Measurements from ENCODE around the gene EVI5. TPM values are rescaled to one million over a fixed set of nuclear protein-coding genes. Genes with fewer than 3 reads are reported as not detected.
A peak's percentile ranks its signal among the peaks of the same experiment; 100 is the strongest.

Gene EVI5
- total and polyA plus RNA-seq, 12 donors = 4.6 to 46.2 (median 24.6) TPM

DNA sequence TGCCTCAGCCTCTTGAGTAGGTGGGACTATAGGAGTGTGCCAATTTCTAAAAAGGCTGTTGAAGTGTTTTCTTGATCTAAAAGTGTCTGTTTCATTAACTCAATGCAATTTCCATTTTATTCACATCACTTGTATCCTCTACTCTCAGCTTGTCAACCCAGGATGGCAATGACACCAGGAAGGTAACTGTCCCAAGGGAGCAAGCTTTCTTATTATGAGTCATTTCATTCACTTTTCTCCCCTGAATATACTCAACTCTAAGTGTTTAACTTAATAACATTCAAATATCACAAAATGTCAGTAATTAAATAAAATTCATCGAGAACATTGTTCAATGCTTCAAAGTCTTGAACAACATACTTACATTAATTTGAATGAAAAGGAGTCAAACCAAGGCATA, 275.3 kb downstream of the EVI5 start:
- H3K4me3 ChIP-seq = no peak overlapping the region
- WGBS, 2 donors = 95 to 99% methylated on average over 1 of the region's 1 CpG
- H3K36me3 ChIP-seq = peaks cover 0 to 33% (median 0%) of the 10 kb centered on the region in 9 donors
- no peak overlapping the region for H3K27ac ChIP-seq
- no peak for DNase-seq
- H3K4me1 ChIP-seq = no peaks in the 10 kb centered on the region
- no peaks in the 10 kb centered on the region for H3K27me3 ChIP-seq
- no peak for ATAC-seq
- peaks cover 0 to 3% (median 0%) of the 10 kb centered on the region in 11 donors for H3K9me3 ChIP-seq
- intact Hi-C loops (cut with DNase I) = no loop called here
- TF ChIP-seq, protein P1, sequence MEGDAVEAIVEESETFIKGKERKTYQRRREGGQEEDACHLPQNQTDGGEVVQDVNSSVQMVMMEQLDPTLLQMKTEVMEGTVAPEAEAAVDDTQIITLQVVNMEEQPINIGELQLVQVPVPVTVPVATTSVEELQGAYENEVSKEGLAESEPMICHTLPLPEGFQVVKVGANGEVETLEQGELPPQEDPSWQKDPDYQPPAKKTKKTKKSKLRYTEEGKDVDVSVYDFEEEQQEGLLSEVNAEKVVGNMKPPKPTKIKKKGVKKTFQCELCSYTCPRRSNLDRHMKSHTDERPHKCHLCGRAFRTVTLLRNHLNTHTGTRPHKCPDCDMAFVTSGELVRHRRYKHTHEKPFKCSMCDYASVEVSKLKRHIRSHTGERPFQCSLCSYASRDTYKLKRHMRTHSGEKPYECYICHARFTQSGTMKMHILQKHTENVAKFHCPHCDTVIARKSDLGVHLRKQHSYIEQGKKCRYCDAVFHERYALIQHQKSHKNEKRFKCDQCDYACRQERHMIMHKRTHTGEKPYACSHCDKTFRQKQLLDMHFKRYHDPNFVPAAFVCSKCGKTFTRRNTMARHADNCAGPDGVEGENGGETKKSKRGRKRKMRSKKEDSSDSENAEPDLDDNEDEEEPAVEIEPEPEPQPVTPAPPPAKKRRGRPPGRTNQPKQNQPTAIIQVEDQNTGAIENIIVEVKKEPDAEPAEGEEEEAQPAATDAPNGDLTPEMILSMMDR (IDR thresholded peaks at IDR 0.05) = no peak

DNA sequence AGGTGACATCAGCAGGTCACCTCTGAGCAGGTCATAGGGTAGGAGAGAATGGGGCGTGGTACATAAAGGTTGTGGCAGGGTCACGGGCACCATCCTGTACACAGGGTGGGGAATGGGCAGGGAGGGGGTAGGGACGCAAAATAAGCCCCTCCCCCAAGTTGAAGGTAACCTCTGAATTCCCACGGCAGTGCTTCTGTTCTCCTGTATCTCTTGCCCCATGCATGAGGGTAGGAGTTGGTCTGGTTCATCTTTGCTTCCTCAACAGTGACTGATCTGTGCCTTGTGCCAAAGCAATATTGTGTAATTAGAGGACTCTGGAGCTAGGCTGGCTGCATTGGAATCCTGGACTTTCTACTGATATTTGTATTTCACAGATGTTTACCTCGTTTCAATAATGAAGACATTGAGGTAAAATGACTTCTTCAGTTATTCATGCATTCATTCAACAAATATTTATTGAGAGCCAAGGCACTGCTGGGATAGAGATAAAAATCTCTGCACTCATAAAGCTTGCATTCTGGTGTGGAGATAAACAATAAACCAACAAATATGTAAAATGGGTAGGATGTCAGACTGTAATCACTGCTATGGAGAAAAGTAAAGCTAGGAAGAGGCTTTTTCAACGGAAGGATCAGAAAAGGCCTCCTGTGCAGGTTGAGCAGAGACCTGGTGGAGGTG, 279.8 kb downstream of the EVI5 start:
- H3K36me3 ChIP-seq = peaks cover 0 to 4% (median 0%) of the 10 kb centered on the region in 9 donors
- H3K27me3 ChIP-seq = no peaks in the 10 kb centered on the region
- 79% methylated on average over 6 of the region's 6 CpGs for WGBS, 2 donors
- peaks cover 0 to 3% (median 0%) of the 10 kb centered on the region in 9 donors for H3K4me1 ChIP-seq
- H3K27ac ChIP-seq = no peak overlapping the region
- peaks cover 0 to 3% (median 0%) of the 10 kb centered on the region in 11 donors for H3K9me3 ChIP-seq
- no peak overlapping the region for H3K4me3 ChIP-seq
- ATAC-seq = peak in 1 of 8 donors; percentile 44
- intact Hi-C loops (cut with DNase I) = no loop called here
- TF ChIP-seq, protein P1 (IDR thresholded peaks at IDR 0.05) = no peak
- DNase-seq = no peak

DNA sequence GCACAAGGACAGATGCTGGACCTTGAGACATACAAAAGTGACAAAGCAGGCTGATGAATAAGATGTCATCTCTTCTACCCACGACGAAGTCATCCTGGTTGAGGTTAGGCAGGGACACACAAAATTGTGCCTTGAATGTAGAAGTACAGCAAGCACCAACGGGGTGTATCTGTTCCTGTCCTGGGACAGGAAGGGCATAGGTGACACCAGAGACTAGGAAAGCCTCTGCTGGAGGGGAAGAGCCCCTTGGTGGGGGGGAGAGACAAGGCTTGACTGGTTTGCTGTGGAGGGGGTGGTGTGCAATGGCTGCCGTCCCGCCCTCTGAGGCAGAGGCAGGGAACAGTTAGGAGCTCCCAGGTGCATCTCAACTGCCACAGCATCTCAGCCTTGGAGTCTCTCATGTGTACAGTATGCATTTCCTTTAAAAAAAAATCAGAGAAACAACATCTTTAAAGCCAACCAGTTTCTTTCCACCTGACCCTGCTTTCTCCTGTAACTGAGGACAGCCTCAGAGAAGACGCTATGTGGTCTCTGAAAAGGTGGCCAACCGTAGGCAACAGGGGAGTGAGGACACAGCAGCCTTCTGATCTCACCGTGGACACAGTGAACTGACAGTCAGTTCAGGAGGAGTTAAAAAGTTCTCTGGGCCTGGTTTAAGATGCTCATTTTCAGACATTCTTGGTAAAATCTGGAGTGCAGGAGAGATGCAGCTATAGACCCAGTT, 280.5 kb downstream of the EVI5 start:
- TF ChIP-seq, protein P1 (IDR thresholded peaks at IDR 0.05) = no peak
- DNase-seq = no peak
- no peaks in the 10 kb centered on the region for H3K27me3 ChIP-seq
- H3K9me3 ChIP-seq = peaks cover 0 to 3% (median 0%) of the 10 kb centered on the region in 11 donors
- ATAC-seq = no peak
- H3K36me3 ChIP-seq = peaks cover 0 to 4% (median 0%) of the 10 kb centered on the region in 9 donors
- H3K4me1 ChIP-seq = peaks cover 0 to 3% (median 0%) of the 10 kb centered on the region in 9 donors
- WGBS, 2 donors = 73 to 74% methylated on average over 8 of the region's 8 CpGs
- intact Hi-C loops (cut with DNase I) = no loop called here
- no peak overlapping the region for H3K4me3 ChIP-seq
- H3K27ac ChIP-seq = no peak overlapping the region

DNA sequence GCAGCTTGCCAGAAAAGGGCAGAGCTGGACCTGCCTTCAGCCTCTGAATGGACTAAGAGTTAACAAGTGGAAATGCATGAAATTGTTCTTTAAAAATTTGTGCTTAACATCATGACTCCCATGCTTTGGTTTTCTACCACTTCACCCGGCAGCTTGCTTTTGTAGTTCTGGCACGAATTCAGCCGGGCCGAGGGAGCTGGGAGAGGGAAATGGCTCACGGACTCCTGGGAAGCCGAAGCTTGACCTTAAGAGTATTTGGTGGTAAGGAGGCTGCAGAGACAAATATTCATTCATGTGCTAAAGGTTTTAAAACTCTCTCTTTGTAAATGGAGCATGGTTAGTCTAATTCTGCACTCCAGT, 281.0 kb downstream of the EVI5 start:
- 62 to 74% methylated on average over 6 of the region's 6 CpGs for WGBS, 2 donors
- Histone ChIP-seq H3K36me3 (peaks cover 0 to 4% (median 0%) of the 10 kb centered on the region in 9 donors), H3K27me3 (no peaks in the 10 kb centered on the region), H3K9me3 (peaks cover 0 to 3% (median 0%) of the 10 kb centered on the region in 11 donors), H3K27ac (no peak overlapping the region), H3K4me3 (no peak overlapping the region), H3K4me1 (peaks cover 0 to 3% (median 0%) of the 10 kb centered on the region in 9 donors)
- intact Hi-C loops (cut with DNase I) = no loop called here
- TF ChIP-seq, protein P1 (IDR thresholded peaks at IDR 0.05) = no peak
- ATAC-seq = no peak
- no peak for DNase-seq
